Measurements from ENCODE around the gene GOLGA8B. TPM values are rescaled to one million over a fixed set of nuclear protein-coding genes. Genes with fewer than 3 reads are reported as not detected.
"Not testable (repeated sequence)": the region's sequence is repeated elsewhere in the genome, so short reads cannot be mapped to it uniquely, and the experiment has no call there.

The GOLGA8B gene
- total RNA-seq (2014; rRNA removed; shearing (Covaris generic)), result 31.7 and 55.3 TPM in 2 replicates
- polyA plus RNA-seq (2014; cell fraction: nucleus; rRNA removed), result 306 and 365 TPM in 2 replicates

GRCh38 chr15:34583399-34584329, at the start of gene GOLGA8B:
TSS of gene GOLGA8B (minus strand) at chr15:34583651. CDS start at chr15:34535912, 47,739 bp downstream.
- DNase-seq (ENCODE audit: extremely low read depth, low read depth), result peak; percentile 45

- DNase-seq (ENCODE audit: extremely low read depth, low read depth), result not testable (repeated sequence)
These were observed 49.7 kb upstream of the GOLGA8B start for GRCh38 chr15:34633165-34633564.

GRCh38 chr15:34628577-34629152, 45.2 kb upstream of the GOLGA8B start:
- DNase-seq (ENCODE audit: extremely low read depth, low read depth), result no peak

GRCh38 chr15:34625007-34625406, 41.6 kb upstream of the GOLGA8B start:
- no peak for DNase-seq (ENCODE audit: extremely low read depth, low read depth)

- DNase-seq (ENCODE audit: extremely low read depth, low read depth), result no peak
These were observed 38.2 kb upstream of the GOLGA8B start for GRCh38 chr15:34621675-34622074.

- DNase-seq (ENCODE audit: extremely low read depth, low read depth), result no peak
These were observed 37.4 kb upstream of the GOLGA8B start for GRCh38 chr15:34620814-34621213.

GRCh38 chr15:34620142-34620541, 36.7 kb upstream of the GOLGA8B start:
- no peak for DNase-seq (ENCODE audit: extremely low read depth, low read depth)

- DNase-seq (ENCODE audit: extremely low read depth, low read depth), result no peak
These were observed 35.7 kb upstream of the GOLGA8B start for GRCh38 chr15:34619151-34619550.

- DNase-seq (ENCODE audit: extremely low read depth, low read depth), result no peak
These were observed 34.6 kb upstream of the GOLGA8B start for GRCh38 chr15:34618073-34618472.

- DNase-seq (ENCODE audit: extremely low read depth, low read depth), result peak; percentile 27
These were observed 33.2 kb upstream of the GOLGA8B start for GRCh38 chr15:34616613-34617012.

- DNase-seq (ENCODE audit: extremely low read depth, low read depth), result no peak
These were observed 30.5 kb upstream of the GOLGA8B start for GRCh38 chr15:34613997-34614396.

GRCh38 chr15:34613301-34613700, 29.9 kb upstream of the GOLGA8B start:
- no peak for DNase-seq (ENCODE audit: extremely low read depth, low read depth)

- peak; percentile 11 for DNase-seq (ENCODE audit: extremely low read depth, low read depth)
These were observed 26.9 kb upstream of the GOLGA8B start for GRCh38 chr15:34610354-34610753.

- no peak for DNase-seq (ENCODE audit: extremely low read depth, low read depth)
These were observed 25.9 kb upstream of the GOLGA8B start for GRCh38 chr15:34609102-34610057.

GRCh38 chr15:34608517-34608916, 25.1 kb upstream of the GOLGA8B start:
- DNase-seq (ENCODE audit: extremely low read depth, low read depth), result no peak

- no peak for DNase-seq (ENCODE audit: extremely low read depth, low read depth)
These were observed 24.4 kb upstream of the GOLGA8B start for GRCh38 chr15:34607832-34608231.

GRCh38 chr15:34606545-34606944, 23.1 kb upstream of the GOLGA8B start:
- DNase-seq (ENCODE audit: extremely low read depth, low read depth), result no peak

- no peak for DNase-seq (ENCODE audit: extremely low read depth, low read depth)
These were observed 22.7 kb upstream of the GOLGA8B start for GRCh38 chr15:34606131-34606530.

- no peak for DNase-seq (ENCODE audit: extremely low read depth, low read depth)
These were observed 19.6 kb upstream of the GOLGA8B start for GRCh38 chr15:34603095-34603494.

GRCh38 chr15:34600923-34601322, 17.5 kb upstream of the GOLGA8B start:
- no peak for DNase-seq (ENCODE audit: extremely low read depth, low read depth)

All from NCI-H460 (cell line).